Common myeloid progenitor, CD34-positive (primary cell): Measurements from ENCODE around the gene ZWILCH.

Experiments
- CTCF ChIA-PET: fragments of 350-600 bp; sonication (Branson Sonifier 250); formaldehyde crosslinking; loops from one replicate; lab custom pipeline; 2021; ENCODE audit warnings: antibody characterized with exemption; lab: Charles Lee
- POLR2A ChIA-PET: fragments of 350-600 bp; sonication (Branson Sonifier 250); formaldehyde crosslinking; loops from one replicate; lab custom pipeline; 2021; ENCODE audit warnings: antibody characterized with exemption; lab: Charles Lee
- DNase-seq, 3 donors: peaks; one replicate each; pipeline versions ENCODE4 v3.0.0 to v3.0.0-alpha.2; 2013
- H3K27ac ChIP-seq, 2 experiments: 1 replicate in 1 of 2; 2 replicates in 1 of 2; pipeline ENCODE4 v1.7.0; 2013; ENCODE audit warnings: inconsistent platforms in 2 of 2, low read length in 2 of 2, mild to moderate bottlenecking in 2 of 2, low read depth in 1 of 2, moderate library complexity in 1 of 2; ENCODE audit not compliant: severe bottlenecking in 2 of 2, insufficient read depth in 1 of 2, poor library complexity in 1 of 2
- H3K27me3 ChIP-seq, 5 experiments: replicated peaks in 2 of 5; 1 replicate in 3 of 5; 2 replicates in 2 of 5; pipeline versions ENCODE4 v1.6.1 to v1.7.0; 2013; ENCODE audit warnings: low read length in 4 of 5, mild to moderate bottlenecking in 2 of 5, moderate library complexity in 2 of 5, inconsistent platforms in 1 of 5; ENCODE audit not compliant: insufficient read depth in 5 of 5, control insufficient read depth in 4 of 5
- H3K36me3 ChIP-seq, 4 experiments: 1 replicate in 2 of 4; 2 replicates in 2 of 4; pipeline versions ENCODE4 v1.6.1 to v1.7.0; 2013; ENCODE audit warnings: low read length in 3 of 4, control low read depth in 1 of 4, mild to moderate bottlenecking in 1 of 4; ENCODE audit not compliant: control insufficient read depth in 4 of 4, insufficient read depth in 4 of 4
- H3K4me1 ChIP-seq, 4 experiments: 1 replicate in 3 of 4; 2 replicates in 1 of 4; pipeline versions ENCODE4 v1.6.1 to v1.7.1; 2013; ENCODE audit warnings: low read length in 3 of 4, mild to moderate bottlenecking in 3 of 4, control low read depth in 1 of 4, inconsistent platforms in 1 of 4, moderate library complexity in 1 of 4; ENCODE audit not compliant: control insufficient read depth in 4 of 4, insufficient read depth in 4 of 4; ENCODE audit errors: control extremely low read depth in 1 of 4
- H3K4me3 ChIP-seq, 7 experiments: 1 replicate in 4 of 7; 2 replicates in 3 of 7; pipeline versions ENCODE4 v1.5.1 to v1.7.0; 2013; ENCODE audit warnings: mild to moderate bottlenecking in 7 of 7, low read length in 6 of 7, moderate library complexity in 6 of 7, inconsistent platforms in 2 of 7, low read depth in 2 of 7, control low read depth in 1 of 7; ENCODE audit not compliant: insufficient read depth in 4 of 7, control insufficient read depth in 1 of 7; ENCODE audit errors: extremely low read depth in 1 of 7
- H3K9me3 ChIP-seq, 5 experiments: 1 replicate in 4 of 5; 2 replicates in 1 of 5; pipeline versions ENCODE4 v1.6.1 to v1.7.1; 2013; ENCODE audit warnings: low read length in 4 of 5, mild to moderate bottlenecking in 2 of 5, inconsistent platforms in 1 of 5, low read depth in 1 of 5, moderate library complexity in 1 of 5; ENCODE audit not compliant: control insufficient read depth in 4 of 5, insufficient read depth in 2 of 5; ENCODE audit errors: control extremely low read depth in 1 of 5
- WGBS: methylation state at CpG from one replicate; pipeline ENCODE4 v1.1.5; 2013; ENCODE audit not compliant: insufficient coverage; 5-methylcytosine and 5-hydroxymethylcytosine counted together

The ZWILCH gene

GRCh38 chr15:66598095-66598815 lies 93.1 kb downstream of the ZWILCH start:
- WGBS, result 77% methylated on average over 7 of the region's 14 CpGs
- DNase-seq, result no peak
- H3K9me3 ChIP-seq, result no peaks in the 10 kb centered on the region
- H3K4me3 ChIP-seq, result no peak overlapping the region
- no peaks in the 10 kb centered on the region for H3K27me3 ChIP-seq
- CTCF ChIA-PET, result interaction anchor here (0.9 to 1.5 kb wide), 3 partner anchors 18 to 249 kb away, joined by 3 to 4 read pairs (median 3); no protein-coding TSS in a partner anchor
- POLR2A ChIA-PET, result no interaction called here
- H3K4me1 ChIP-seq, result peaks cover 0 to 5% (median 0%) of the 10 kb centered on the region in 4 experiments
- no peaks in the 10 kb centered on the region for H3K36me3 ChIP-seq
- H3K27ac ChIP-seq, result no peak overlapping the region
